CD4-positive, alpha-beta T cell (primary cell): ENCODE results near the gene USP6NL. TPM values are rescaled to one million over a fixed set of nuclear protein-coding genes. Genes with fewer than 3 reads are reported as not detected.

ENCODE experiments used
- ATAC-seq: fragments of 200-7000 bp; cut with Tn5 transposase; one replicate; pipeline ENCODE4 v1.10.0; 2022; ENCODE audit warnings: mild to moderate bottlenecking; ENCODE audit not compliant: poor library complexity
- CTCF ChIA-PET: fragments of 350-600 bp; sonication (Branson Sonifier 250); formaldehyde crosslinking; loops from one replicate; lab custom pipeline; 2021; ENCODE audit warnings: antibody characterized with exemption, inconsistent platforms; lab: Charles Lee
- POLR2A ChIA-PET: fragments of 350-600 bp; sonication (Branson Sonifier 250); formaldehyde crosslinking; loops from one replicate; lab custom pipeline; 2021; ENCODE audit warnings: antibody characterized with exemption, inconsistent platforms; lab: Charles Lee
- DNase-seq, 14 experiments: peaks; one replicate each; pipeline ENCODE4 v3.0.0-alpha.2; 2013 to 2020; ENCODE audit warnings: mixed read lengths in 2 of 14
- H3K27ac ChIP-seq, 2 donors: one replicate each; pipeline versions ENCODE4 v1.5.1 to v1.7.0; 2013; ENCODE audit warnings: low read length in 2 of 2, low read depth in 1 of 2, mild to moderate bottlenecking in 1 of 2
- H3K27me3 ChIP-seq, 2 experiments: 1 replicate in 1 of 2; 2 replicates in 1 of 2; pipeline versions ENCODE4 v1.6.1 to v1.7.0; 2013; ENCODE audit warnings: low read length in 2 of 2, control low read depth in 1 of 2, mild to moderate bottlenecking in 1 of 2, moderate library complexity in 1 of 2; ENCODE audit not compliant: insufficient read depth in 2 of 2, control insufficient read depth in 1 of 2
- H3K36me3 ChIP-seq: one replicate; pipeline ENCODE4 v1.6.1; 2013; ENCODE audit warnings: low read length, control low read depth; ENCODE audit not compliant: insufficient read depth
- H3K4me1 ChIP-seq: one replicate; pipeline ENCODE4 v1.6.1; 2013; ENCODE audit warnings: low read length, control low read depth; ENCODE audit not compliant: insufficient read depth
- H3K4me3 ChIP-seq: one replicate; pipeline ENCODE4 v1.5.1; 2013; ENCODE audit warnings: mild to moderate bottlenecking, low read length, moderate library complexity
- H3K9me3 ChIP-seq, 2 experiments: 1 replicate in 1 of 2; 2 replicates in 1 of 2; pipeline versions ENCODE4 v1.6.1 to v1.7.0; 2013; ENCODE audit warnings: low read length in 2 of 2, mild to moderate bottlenecking in 2 of 2, control low read depth in 1 of 2, moderate library complexity in 1 of 2; ENCODE audit not compliant: control insufficient read depth in 1 of 2, insufficient read depth in 1 of 2
- H3K27ac Mint-ChIP-seq: one replicate; pipeline ENCODE4 v1.8.0; 2020; ENCODE audit warnings: mixed read lengths
- H3K27me3 Mint-ChIP-seq: one replicate; pipeline ENCODE4 v1.8.0; 2021; ENCODE audit warnings: mixed read lengths
- H3K36me3 Mint-ChIP-seq: one replicate; pipeline ENCODE4 v1.8.0; 2021; ENCODE audit warnings: low read depth, mixed read lengths
- H3K4me1 Mint-ChIP-seq: one replicate; pipeline ENCODE4 v1.8.0; 2021; ENCODE audit warnings: low read depth, mixed read lengths
- H3K4me3 Mint-ChIP-seq: one replicate; pipeline ENCODE4 v1.8.0; 2020; ENCODE audit warnings: mild to moderate bottlenecking, mixed read lengths
- H3K9me3 Mint-ChIP-seq: one replicate; pipeline ENCODE4 v1.8.0; 2020; ENCODE audit warnings: mixed read lengths
- CTCF ChIP-seq: fragments of 200-600 bp; IDR thresholded peaks from one replicate; pipeline ENCODE4 v1.8.0; 2022; ENCODE audit warnings: antibody characterized with exemption, mild to moderate bottlenecking
- intact Hi-C, 2 experiments: fragments of 100-400 bp; cut with DNase I in 1 of 2; cut with micrococcal nuclease in 1 of 2; formaldehyde crosslinking; loops; one replicate each; pipeline versions ENCODE4 v1.15.1 to v1.9.0; 2023 to 2025; cut with DNase I, micrococcal nuclease
- total RNA-seq, 174 experiments: library from RNA in 2 of 174; stranded (reverse) in 2 of 174; gene quantifications; one replicate each; pipeline ENCODE4 v1.2.3 and lab custom pipeline; 2021 to 2026

Gene USP6NL
- total RNA-seq, 2 experiments from 2014 or later = 5.2 to 5.6 TPM

- H3K4me3 ChIP-seq = no peak overlapping the region
- Mint-ChIP-seq H3K27me3 (no peaks in the 10 kb centered on the region), H3K27ac (no peak overlapping the region), H3K36me3 (peaks cover 41% of the 10 kb centered on the region), H3K4me3 (no peak overlapping the region), H3K4me1 (no peaks in the 10 kb centered on the region), H3K9me3 (no peaks in the 10 kb centered on the region)
- H3K27me3 ChIP-seq = no peaks in the 10 kb centered on the region
- intact Hi-C loops = no loop called here
- H3K36me3 ChIP-seq = no peaks in the 10 kb centered on the region
- TF ChIP-seq CTCF = no peak
- H3K9me3 ChIP-seq = no peaks in the 10 kb centered on the region
- DNase-seq (no peak), ATAC-seq (no peak)
- POLR2A ChIA-PET = no interaction called here
- CTCF ChIA-PET = no interaction called here
- H3K27ac ChIP-seq = no peak overlapping the region
- H3K4me1 ChIP-seq = no peaks in the 10 kb centered on the region
Measured at GRCh38 chr10:11491087-11491486, 120.4 kb downstream of the USP6NL start.

GRCh38 chr10:11489591-11489990 is 121.9 kb downstream of the USP6NL start:
- no peak overlapping the region for H3K27ac ChIP-seq

GRCh38 chr10:11488126-11488525 is 123.3 kb downstream of the USP6NL start:
- Mint-ChIP-seq H3K4me1 (no peaks in the 10 kb centered on the region), H3K27ac (no peak overlapping the region), H3K36me3 (peaks cover 36% of the 10 kb centered on the region), H3K27me3 (no peaks in the 10 kb centered on the region), H3K9me3 (no peaks in the 10 kb centered on the region), H3K4me3 (no peak overlapping the region)
- H3K4me1 ChIP-seq = no peaks in the 10 kb centered on the region
- CTCF ChIA-PET = no interaction called here
- POLR2A ChIA-PET = no interaction called here
- TF ChIP-seq CTCF = no peak
- no peak overlapping the region for H3K27ac ChIP-seq
- ATAC-seq (no peak), DNase-seq (no peak)
- no peaks in the 10 kb centered on the region for H3K27me3 ChIP-seq
- no peak overlapping the region for H3K4me3 ChIP-seq
- H3K36me3 ChIP-seq = no peaks in the 10 kb centered on the region
- no peaks in the 10 kb centered on the region for H3K9me3 ChIP-seq
- intact Hi-C loops = no loop called here

More at GRCh38 chr10:11489591-11489990, 121.9 kb downstream of the USP6NL start:
- POLR2A ChIA-PET = no interaction called here
- Mint-ChIP-seq H3K36me3 (peaks cover 42% of the 10 kb centered on the region), H3K4me1 (no peaks in the 10 kb centered on the region), H3K9me3 (no peaks in the 10 kb centered on the region), H3K27ac (no peak overlapping the region), H3K27me3 (no peaks in the 10 kb centered on the region), H3K4me3 (no peak overlapping the region)
- Histone ChIP-seq H3K4me3 (no peak overlapping the region), H3K9me3 (no peaks in the 10 kb centered on the region), H3K36me3 (no peaks in the 10 kb centered on the region), H3K4me1 (no peaks in the 10 kb centered on the region), H3K27me3 (no peaks in the 10 kb centered on the region)
- no peak for TF ChIP-seq CTCF
- intact Hi-C loops = no loop called here
- DNase-seq (no peak), ATAC-seq (no peak)
- CTCF ChIA-PET = interaction anchor here (0.6 kb wide), 1 partner anchor 319 kb away, joined by 3 read pairs; no protein-coding TSS in a partner anchor
